ENCODE measurements around the gene DPH6.

- TF ChIP-seq CTCF (IDR thresholded peaks at IDR 0.05) = no peak
- TF ChIP-seq POLR2A (IDR thresholded peaks at IDR 0.05) = no peak
- TF ChIP-seq POLR2AphosphoS5 (IDR thresholded peaks at IDR 0.05) = no peak
Observed at GRCh38 chr15:35445891-35446290, 100.1 kb downstream of the DPH6 start.
